Measurements from ENCODE around the gene KCNT2.

The KCNT2 gene

GRCh38 chr1:196178083-196178635, 430.1 kb downstream of the KCNT2 start:
- DNase-seq, result no peak
